EH (cell line): ENCODE measurements around the gene DNAJC22.
A peak's percentile ranks its signal among the peaks of the same experiment; 100 is the strongest.

Experiments used
- DNase-seq: peaks from one replicate; pipeline ENCODE4 v3.0.0-alpha.2; 2015; ENCODE audit warnings: low read depth

The DNAJC22 gene

GRCh38 chr12:49345051-49345824, 1.4 kb upstream of the DNAJC22 start:
- peak; percentile 32 for DNase-seq

- DNase-seq: no peak
These were observed 646 bp upstream of the DNAJC22 start for GRCh38 chr12:49345825-49346658.

GRCh38 chr12:49347311-49348193, 864 bp downstream of the DNAJC22 start:
- peak; percentile 93 for DNase-seq

- DNase-seq: no peak
These were observed 2.1 kb downstream of the DNAJC22 start for GRCh38 chr12:49348781-49349180.

DNA sequence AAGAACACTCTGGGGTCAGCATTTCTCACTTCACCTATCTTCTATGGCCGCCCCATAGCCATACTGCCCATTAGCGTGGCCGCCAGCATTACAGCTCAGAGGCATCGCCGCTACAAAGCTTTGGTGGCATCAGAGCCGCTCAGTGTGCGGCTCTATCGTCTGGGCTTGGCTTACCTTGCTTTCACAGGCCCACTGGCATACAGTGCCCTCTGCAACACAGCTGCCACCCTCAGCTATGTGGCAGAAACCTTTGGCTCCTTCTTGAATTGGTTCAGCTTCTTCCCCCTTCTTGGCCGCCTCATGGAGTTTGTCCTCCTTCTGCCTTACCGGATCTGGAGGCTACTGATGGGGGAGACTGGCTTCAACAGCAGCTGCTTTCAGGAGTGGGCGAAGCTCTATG, 2.6 kb downstream of the DNAJC22 start:
- no peak for DNase-seq

DNA sequence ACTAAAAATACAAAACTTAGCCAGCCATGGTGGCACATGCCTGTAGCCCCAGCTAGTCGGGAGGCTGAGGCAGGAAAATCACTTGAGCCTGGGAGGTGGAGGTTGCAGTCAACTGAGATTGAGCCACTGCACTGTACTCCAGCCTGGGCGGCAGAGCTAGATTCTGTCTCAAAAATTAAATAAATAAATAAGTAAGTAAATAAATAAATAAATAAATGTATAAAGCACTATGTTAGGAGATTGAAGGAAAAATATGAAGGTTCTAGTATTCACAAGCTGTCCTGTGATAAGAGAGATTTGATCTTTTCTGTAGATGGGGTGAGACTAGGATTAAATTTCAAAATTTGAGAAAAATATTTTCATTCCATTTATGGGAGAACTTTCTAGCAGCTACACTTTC, 5.7 kb downstream of the DNAJC22 start:
- no peak for DNase-seq

DNA sequence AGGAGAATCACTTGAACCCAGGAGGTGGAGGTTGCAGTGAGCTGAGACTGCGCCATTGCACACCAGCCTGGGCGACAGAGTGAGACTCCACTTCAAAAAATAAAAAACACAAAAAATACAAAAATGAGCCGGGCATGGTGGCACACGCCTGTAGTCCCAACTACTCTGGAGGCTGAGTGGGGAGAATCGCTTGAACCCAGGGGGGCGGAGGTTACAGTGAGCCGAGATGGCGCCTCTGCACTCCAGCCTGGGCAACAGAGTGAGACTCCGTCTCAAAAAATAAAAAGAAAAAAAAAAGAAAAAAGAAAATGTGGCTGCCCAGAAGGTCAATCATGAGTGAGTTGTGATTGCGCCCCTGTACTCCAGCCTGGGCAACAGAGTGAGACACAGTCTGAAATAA, 9.2 kb downstream of the DNAJC22 start:
- DNase-seq: no peak

DNA sequence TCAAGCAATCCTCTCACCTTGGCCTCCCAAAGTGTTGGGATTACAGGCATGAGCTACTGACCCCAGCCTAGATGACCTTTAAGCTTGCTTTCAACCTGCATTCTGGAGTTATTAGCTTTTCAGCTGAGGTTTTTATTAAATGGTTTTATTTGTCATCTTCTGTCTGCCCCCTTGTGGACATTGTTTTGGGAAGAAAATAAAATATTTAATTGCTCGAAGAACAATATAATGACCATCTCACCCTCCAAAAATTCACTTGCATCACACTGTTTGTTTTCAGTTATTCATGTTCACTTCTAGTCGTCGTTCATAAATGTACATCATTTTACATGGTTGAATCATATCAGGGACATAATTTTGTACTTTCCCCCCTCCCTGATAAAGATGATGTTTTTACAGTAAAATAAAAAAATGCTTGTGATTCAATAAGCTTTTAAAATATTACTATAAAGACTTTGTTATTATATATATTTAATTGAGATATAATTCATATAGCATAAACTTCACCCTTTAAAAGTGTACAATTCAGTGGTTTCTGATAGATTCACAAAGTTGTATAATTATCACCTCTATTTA, 10.5 kb downstream of the DNAJC22 start:
- DNase-seq: peak; percentile 73

GRCh38 chr12:49358483-49359141, 11.9 kb downstream of the DNAJC22 start:
- peak; percentile 73 for DNase-seq

- no peak for DNase-seq
These were observed 13.0 kb downstream of the DNAJC22 start for GRCh38 chr12:49359671-49360070.

DNA sequence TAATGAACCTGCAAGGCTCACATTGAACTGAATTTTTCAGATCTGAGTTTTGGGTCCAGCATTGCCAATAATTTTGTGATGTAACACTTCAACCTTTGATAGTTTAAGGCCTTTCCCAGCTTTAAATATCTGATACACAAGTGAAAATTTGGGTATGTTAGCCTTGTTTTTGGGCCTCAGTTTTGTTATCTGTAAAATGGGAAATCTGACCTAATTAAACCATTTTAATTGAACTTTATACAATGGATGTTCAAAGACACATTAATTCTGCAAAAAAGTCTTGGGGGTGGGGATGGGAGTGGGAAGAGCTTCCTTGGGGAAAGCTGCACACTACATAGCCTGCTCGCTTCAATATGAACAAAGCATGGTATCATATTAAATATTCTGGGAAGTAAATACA, 15.4 kb downstream of the DNAJC22 start:
- DNase-seq: no peak

DNA sequence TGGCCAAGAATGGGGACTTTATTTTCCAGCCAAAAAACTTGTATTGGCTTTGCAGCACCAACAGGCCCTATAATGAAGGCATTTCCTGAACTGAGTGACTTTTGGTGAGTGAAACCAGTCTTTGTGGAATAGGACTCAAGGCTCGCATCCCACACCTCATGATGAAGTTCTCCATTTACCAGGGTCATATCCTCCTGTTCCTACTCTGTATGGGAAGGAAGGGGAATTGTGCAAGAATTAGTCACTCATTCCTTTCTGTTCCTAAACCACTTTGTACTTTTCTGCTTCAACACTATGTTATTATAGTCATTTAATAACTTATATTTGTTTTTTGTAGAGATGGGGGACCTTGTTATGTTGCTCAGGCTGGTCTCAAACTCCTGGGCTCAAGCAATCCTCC, 18.3 kb downstream of the DNAJC22 start:
- DNase-seq: peak; percentile 82

DNA sequence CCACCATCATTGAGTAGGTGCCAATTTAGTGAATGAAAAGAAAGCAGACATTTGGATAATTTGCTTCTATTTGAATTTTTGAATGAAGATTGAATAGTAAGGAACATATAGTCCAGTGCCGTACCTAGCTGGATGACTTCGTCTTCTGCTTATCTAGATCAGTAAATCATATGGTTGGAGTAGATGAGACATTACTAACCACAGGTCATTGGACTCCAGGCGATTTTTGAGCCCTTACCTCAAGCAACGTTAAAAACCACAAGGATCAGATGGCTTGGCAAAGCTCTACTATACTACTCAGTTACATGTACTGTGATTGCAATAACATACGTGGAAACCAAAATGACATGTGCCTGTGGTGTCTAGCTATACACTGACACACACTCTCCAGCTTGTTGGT, 18.9 kb downstream of the DNAJC22 start:
- peak; percentile 44 for DNase-seq

- no peak for DNase-seq
These were observed 19.5 kb downstream of the DNAJC22 start for GRCh38 chr12:49366096-49366651.

- DNase-seq: peak; percentile 87
These were observed 20.1 kb downstream of the DNAJC22 start for GRCh38 chr12:49366652-49367380.

- DNase-seq: peak; percentile 95
These were observed 20.9 kb downstream of the DNAJC22 start, which contains the start of gene SPATS2 for GRCh38 chr12:49367381-49368239. Gene SPATS2, plus strand, starts transcription at chr12:49367462. Its CDS starts 93,551 bp downstream, at chr12:49461013.

DNA sequence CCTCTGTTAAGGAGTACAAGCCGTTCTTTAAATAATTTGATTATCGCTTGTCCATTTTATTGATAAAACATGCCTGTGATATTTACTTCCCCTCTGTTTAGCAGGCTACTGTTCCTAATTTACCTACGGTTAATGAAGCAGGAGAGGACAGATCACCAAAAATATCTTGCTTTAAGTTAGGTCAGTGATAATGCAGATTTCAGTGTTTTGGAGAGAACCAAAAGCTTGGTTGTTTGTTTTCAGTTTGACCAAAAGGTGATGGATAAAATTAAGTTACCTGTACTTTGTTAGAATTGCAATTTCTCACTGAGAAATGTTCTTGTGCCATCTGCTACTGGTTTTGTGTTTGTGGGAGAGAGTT, 21.5 kb downstream of the DNAJC22 start:
- no peak for DNase-seq

DNA sequence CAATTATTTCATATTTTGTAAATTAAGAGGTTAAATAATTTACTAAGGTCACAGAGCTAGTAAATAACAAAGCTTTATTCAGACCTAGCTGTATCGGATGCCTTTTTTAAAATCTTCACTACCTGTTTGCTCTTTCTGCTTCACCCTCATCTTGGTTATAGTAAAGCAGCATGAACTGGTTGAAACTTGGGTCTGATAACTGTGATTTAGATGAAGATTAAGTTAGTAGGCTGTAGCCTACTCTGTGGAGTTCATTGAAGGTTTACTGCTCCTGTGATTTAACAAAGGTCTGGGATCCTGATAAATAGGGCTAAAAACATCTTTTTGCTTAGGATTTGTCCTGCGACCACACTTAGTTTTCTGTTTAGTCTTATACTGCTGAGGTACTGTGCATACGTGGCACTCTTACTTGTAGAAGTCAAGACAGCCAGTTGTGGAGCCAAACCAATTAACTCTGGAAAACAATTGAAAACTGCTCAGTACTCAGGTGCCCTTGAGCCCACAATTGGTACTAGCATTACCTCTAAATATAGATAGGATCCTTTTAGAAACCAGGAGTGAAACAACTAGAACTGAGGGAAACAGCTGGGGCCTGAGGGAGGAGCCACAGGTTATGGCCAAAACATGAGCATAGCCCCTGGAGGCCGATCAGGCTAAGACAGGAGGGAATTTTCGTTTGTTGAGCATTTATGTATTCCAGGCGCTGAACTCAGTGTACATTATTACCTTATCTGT, 22.9 kb downstream of the DNAJC22 start:
- peak; percentile 46 for DNase-seq

DNA sequence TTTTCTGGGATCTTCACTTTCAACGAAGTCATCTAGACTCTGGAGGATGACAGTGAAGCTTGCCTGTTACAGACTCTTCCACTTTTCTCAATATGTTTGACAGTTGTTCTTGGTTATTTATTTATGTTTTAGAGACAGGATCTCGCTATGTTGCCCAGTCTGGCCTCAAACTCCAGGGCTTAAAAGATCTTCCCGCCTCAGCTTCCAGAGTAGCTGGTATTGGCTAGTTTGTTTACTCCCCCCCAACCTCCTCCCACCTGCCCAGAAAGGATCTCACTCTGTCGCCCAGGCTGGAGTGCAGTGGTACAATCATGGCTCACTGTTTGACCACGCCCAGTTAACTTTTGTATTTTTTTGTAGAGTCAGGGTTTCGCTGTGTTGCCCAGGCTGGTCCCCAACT, 23.9 kb downstream of the DNAJC22 start:
- no peak for DNase-seq
